DMS153 treated with DMSO at 0.1 percent for 48 hours (cell line): ENCODE data around the gene PTH2.
"Not testable (repeated sequence)": the region's sequence is repeated elsewhere in the genome, so short reads cannot be mapped to it uniquely, and the experiment has no call there.

Experiments used
- DNase-seq: peaks from one replicate; lab custom pipeline; 2025; ENCODE audit not compliant: unreplicated experiment; lab: John Stamatoyannopoulos, UW

Gene PTH2

DNA sequence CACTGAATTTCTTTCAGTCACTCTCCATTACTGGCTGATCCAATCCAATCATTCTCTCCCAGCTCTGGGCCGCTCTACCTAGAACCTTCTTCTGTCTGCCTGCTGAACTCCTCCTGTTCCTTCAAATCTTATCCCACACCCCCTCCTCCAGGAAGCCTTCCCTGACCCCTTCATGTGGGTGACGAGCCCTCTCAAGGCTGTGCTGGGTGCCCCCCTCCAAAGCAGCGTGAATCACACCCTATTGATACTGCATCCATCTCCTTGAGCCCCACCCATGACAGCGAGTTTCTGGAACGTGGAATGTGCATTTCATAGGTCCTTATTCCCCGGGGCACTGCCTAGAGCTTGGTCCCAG, 25.2 kb upstream of the PTH2 start:
- DNase-seq, result no peak

DNA sequence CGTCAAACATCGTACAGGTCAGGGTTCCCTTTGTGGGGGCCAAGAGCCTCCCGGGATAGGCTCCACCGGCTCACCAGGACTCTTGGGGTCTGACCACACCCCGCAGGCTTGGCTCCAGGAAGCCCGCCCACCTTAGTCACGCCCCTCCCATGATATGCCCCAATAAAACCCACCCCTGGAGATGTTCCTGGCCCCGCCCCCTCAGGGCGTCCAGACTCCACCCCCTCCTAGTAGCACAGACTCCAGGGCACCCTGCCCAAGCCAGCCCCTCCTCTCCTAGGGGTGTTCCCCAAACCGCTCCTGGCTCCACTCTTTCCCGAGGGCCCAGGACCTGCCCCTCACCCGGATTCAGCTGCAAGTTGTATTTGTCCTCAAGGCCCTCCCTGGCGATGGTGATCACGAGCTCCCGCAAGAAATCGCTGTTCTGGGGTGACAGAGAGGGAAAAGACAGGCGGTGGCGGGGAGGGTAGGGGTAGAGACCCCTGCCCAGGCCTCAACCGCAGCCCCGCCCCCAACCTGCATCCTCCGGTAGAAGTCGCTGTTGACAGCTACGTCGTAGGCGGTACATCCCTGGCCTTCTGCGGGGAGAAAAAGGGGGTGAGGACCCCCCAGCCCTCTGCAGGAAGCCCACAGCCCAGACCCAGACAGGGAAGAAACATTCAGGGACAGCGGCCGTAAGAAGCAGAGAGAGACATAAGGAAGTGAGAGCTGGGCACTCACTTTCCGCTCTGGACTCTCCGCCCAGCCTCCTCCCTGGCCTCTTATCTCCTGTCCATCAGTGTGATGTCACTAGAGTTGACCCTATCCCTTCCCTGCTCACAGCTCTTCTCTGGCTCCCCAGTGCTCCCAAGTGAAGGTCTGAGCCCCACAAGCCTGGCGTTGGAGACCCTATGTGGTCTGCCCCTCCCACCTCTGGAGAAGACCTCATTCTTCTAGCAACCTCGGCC, 24.5 kb upstream of the PTH2 start:
- no peak for DNase-seq

DNA sequence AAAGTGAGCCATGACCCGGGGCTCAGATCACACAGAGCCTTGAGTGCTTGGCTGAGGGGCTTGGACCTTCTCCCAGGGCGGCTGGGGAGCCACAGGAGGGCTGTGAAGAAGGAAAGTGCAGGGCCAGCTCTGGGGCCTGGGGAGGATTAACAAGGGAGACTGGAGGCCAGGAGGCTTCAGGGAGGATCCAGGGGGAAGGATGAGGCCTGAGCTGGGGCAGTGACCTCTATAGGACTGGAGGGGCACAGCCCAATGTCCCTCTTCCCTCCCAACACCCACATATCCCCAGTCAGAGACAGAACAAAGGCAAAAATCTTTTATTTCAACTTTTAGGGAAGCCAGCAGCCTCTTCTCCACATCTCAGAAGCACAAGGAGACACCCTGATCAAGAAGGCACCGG, 22.8 kb upstream of the PTH2 start:
- DNase-seq, result no peak

DNA sequence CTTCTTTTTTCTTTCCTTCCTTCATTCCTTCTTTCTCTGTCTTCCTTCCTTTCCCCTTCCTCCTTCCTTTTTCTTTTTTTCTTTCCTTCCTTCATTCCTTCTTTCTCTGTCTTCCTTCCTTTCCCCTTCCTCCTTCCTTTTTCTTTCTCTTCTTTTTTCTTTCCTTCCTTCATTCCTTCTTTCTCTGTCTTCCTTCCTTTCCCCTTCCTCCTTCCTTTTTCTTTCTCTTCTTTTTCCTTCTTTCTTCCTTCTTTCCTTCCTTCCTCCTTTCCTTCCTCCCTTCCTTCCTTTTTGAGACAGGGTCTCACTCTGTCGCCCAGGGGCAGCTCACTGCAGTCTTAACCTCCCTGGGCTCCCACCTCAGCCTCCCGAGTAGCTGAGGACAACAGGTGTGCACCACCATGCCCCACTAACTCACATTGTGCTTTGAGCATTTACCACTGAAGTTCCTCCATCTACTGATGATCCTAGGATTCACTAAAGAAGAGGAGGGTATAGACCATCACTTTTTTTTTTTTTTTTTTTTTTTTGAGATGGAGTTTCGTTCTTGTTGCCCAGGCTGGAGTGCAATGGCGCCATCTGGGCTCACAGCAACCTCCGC, 21.0 kb upstream of the PTH2 start:
- DNase-seq, result not testable (repeated sequence)

DNA sequence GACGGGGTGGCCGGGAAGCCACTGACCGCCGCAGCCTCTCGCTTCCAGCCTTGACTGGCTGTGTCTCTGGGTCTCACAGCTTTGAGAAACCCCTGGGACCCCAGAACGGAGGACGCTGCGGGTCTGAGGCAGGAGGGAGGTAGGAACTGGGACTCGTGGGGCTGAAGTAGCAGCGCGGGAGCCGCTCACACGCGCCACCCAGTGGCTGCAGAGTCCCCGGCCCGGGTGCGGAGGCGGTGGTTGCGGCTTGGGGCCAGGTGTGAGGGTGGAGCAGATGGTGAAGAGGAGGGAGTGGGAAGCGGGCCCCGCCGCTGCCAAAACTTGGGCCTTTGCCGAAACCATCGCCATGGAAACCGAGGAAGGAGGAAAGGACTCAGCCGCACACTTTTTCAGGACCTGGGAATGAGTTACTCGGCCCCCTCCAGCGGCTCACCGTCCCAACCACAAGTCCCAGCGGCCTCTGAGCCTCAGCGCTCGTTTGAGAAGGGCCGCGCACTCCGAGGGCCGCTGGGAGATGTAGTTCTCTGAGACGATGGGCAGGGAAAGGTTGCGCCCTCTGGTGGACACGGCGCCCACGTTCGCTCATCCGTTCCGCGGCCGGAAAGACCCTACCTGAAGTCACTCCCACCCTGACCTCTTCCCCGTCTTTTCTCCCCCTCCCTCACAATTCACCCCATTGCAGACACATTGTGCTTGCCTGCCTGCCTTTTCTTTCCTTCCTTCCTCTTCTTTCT, 20.3 kb upstream of the PTH2 start:
- peak; percentile 93 for DNase-seq

DNA sequence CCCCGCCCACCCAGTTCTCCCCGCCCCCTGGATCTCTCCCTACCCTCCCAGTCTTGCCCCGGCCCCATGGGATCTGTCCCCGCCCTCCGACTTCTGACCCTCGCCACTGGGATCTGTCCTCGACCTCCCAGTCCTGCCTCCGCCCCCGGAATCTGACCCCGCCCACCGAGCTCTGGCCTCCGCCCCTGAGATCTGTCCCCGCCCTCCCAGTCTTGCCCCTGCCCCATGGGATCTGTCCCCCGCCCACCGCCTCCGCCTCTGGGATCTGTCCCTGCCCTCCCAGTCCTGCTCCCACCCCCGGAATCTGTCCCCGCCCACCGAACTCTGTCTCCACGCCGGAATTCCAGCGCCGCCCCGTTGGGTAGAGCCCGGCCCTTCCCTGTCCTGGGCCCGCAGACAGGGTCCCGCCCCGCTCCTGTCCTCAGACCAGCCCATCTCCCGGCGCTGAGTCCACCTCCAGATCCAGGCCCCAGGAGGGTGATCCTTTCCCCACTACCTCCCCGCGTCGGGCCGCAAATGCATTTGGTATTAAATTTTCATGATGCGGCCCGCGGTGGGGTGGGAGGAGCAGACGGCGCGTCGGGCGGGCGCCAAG, 19.6 kb upstream of the PTH2 start:
- DNase-seq, result peak; percentile 55

DNA sequence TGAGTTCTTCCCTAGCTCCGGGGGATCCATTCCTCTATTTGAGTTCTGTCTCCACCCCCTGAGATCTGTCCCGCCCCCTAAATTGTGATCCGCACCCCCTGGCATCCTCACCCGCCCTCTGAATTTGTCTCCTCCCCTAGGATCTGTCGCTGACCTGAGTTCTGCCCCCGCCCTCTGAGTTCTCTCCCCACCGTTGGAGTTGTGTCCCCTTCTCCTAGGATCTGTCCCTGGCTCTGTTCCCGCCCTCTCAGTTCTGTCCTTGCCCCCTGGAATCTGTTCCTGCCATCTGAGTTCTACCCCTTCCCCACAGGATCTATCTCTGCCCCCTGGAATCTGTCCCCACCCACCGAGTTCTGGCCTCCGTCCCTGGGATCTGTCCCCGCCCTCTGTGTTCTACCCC, 19.1 kb upstream of the PTH2 start:
- no peak for DNase-seq

DNA sequence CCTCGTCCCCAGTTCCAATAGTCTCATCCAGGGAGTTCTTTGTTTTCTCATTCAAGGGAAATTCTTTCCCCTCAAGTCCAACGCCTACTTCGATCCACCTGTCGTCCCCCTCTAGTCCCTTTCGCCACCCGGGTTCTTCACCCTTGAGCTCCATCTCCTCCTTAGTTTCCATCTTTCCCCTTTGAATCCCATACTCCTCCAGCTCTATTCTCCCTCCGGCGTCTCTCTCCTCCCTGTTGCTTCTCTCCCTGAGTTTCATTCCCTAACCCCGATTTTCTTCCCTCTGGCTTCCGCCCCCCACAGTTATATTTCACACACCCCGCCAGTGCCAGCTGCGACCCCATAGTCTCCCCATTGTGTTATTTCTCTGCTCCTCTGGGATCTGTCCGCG, 18.7 kb upstream of the PTH2 start:
- no peak for DNase-seq

DNA sequence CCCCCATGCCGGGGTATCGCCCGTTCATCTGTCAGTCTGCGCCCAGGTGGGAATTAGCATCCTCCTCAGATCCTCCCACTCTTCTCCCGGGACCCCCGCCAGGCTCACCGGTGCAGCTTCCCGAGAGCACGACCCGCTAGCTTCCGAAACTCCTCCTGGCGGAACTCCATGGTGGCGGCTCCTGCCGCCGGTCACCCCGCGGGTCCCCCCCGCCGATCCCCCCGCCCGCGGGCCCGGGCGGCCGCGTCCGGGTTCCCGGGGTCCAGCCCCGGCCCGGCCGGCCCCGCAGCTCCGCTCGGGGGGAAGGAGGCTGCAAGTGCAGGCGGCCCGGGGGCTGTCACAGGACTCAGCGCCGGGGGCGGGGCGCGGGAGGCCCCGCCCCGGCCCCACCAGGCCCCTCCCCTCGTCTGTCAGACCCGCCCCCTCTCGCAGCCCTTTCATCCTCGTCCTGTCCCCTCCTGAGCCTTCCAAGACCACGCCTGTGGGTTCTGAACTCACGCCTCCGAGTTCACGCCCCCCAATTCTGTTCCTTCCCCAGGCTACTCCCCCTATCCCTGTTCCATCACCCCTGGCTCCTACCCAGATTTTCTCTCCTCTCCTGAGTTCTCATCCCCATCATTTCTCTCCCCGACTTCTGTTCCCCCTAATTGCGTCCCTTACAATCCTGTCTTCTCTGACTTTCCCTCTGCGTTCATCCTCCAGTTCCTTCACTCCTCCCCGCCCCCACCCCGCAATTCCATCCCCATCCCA, 18.1 kb upstream of the PTH2 start, which contains the start of gene SLC17A7:
TSS of gene SLC17A7 (minus strand) at position 318 of the 750 bp plus-strand sequence. CDS start at position 170, 148 bp downstream.
- no peak for DNase-seq

DNA sequence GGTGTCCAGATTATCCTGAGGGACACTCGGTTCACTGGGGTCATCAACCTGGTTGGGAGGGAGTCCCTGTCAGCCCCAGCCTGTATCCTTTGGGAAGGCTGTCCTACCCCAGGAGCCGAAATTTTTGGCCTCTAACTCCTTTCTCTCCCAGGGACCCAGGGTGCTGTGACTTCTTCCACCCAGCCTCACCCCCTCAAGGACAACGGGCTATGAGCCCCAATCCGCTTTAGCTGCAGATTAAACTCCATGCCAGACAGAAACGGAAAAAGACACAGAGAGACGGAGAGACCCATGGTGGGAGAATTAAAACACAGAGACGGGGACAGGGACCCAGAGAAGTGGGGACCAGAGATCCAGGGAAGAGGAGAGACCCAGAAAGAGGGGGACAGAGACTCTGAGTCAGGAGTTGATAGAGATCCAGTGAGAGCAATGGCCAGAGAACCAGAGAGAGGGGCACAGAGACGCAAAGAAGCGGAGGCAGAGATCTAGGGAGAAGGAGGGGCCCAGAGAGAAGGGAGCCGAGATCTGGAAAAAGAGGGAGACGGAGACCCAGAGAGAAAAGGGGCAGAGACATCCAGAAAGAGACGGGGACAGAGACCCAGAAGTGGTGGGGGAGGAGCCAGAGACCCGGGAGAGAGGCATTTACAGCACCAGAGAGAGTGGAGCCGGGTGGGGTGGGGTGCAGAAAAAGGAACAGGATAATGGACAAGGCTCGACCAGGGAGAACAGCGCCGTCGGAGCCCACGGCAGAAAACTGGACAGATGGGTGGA, 17.4 kb upstream of the PTH2 start:
- no peak for DNase-seq

DNA sequence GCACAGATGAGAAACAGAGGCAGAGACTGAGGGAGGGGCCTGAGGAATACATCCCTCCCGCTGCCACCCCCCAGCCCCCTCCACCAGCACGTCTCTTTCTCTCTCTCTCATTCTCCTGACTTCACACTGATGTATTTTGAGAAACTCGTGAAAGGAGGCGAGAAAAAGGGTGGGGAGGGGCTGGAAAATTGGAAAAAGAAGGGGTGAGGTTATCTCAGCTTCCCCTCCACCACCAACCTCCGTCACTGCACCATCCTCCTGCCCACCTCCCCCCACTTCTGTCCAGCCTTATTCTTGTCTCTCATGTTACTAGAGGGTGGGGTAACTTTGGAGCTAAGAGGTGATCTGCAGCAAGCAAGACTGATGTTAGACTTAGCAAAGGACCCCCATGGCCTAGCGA, 16.6 kb upstream of the PTH2 start:
- no peak for DNase-seq

DNA sequence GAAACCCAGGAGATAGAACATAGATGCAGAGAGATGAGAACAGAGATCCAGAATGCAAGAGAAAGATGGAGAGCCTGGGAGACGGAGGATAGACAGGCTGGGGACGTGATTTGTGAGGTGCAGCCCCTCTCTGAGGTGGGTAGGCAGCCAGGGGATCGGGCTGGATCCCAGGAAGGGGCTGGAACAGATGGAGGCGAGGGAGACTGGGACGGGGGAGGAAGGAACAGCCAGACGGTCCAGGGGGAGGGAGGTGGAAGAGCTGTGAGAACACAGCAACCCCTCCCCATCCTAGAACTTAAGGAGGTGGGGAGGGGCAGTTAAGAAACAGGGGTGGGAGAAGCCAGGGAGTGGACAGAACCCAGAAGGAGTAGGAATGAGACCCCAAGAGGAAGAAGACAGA, 15.0 kb upstream of the PTH2 start:
- no peak for DNase-seq

DNA sequence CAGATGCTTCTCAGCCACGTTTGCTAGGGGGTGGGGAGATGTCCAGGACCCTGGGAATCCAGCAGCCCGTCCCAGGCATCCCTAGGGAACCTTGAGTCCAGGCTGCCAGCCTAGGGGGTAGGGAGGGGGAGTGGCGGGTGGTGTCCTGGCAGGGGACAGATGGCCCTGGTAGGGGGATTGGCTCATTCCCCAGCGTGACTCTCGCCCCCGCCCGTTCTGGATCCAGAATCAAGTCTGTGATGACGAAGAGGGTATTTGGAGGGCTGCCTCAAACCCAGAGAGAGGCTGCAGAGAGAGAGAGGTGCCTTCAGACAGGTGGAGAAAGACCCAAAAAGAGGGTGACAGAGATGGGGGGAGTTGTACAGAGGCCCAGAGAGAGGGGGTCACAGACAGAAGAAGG, 14.0 kb upstream of the PTH2 start:
- no peak for DNase-seq

DNA sequence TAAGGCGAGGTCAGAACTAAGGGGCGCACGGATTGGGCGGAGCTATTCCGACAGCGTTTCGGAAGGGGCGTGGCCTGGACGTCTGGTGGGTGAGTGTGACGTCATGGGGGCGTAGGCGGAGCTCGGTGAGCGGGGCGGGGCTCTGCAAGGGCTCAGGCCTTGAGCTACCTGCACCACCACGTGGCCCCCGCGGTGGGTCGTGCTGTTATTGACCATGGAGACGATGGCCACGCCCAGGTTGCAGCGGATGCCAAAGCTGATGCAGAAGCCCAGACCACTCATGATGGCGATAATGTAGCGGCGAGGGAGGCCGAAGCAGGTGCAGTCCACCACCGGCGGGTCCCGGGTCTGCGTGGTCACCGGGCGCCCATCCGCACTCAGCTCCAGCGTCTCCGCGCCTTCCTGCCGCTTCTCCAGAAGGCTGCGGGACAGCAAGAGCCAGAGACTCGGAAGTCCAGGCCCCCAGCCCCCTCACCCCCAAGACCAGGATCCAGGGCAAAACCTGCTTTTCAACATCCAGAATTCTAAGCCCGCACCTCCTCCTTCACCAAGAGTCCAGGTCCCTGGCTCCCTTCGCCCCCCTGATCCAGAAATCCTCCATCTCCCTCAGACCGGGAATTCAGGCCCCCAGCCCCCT, 13.3 kb upstream of the PTH2 start:
- no peak for DNase-seq

DNA sequence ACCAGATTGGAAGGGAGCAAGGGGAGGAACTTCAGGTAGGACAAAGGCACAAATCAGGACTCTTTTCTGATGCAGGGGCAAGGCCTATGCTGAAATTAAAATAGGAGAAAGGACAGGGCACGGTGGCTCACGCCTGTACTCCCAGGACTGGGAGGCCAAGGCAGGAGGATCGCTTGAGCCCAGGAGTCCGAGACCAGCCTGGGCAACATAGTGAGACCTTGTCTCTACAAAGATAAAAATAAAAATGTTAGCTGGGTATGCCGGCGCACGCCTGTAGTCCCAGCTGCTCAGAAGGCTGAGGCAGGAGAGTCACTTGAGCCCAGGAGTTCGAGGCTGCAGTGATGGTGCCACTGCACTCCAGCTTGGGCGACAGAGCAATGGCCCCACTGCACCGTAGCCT, 12.4 kb upstream of the PTH2 start:
- no peak for DNase-seq

DNA sequence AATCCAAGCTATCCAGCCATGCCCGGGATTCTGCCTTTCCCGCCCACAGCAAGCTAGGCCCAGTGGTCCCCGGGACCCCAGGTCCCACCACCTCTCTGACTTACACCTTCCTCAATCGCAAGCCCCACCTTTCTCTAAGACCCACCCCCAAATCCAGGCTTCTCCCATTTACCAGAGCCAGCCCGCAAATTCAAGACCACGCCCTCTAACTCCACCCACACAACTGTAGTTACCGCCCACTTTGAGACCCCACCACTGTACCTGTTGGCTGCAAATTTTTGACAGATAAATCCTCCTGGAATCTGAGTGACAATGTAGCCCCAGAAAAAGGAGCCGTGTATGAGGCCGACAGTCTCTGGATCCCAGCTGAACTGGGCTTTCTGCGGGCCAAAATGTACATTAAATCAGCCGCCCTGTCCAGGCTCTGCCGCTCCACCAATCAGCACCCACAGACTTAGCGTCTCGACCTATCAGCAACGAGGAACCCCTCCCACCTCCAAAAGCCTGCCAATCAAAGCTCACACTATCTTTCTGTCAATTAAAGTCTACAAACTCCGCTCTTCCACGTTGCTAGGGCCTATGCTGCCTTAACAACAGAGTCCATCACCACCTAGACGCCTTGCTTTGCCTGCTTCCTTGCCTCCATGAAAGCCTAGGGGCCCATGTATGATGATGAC, 11.8 kb upstream of the PTH2 start:
- DNase-seq, result no peak

DNA sequence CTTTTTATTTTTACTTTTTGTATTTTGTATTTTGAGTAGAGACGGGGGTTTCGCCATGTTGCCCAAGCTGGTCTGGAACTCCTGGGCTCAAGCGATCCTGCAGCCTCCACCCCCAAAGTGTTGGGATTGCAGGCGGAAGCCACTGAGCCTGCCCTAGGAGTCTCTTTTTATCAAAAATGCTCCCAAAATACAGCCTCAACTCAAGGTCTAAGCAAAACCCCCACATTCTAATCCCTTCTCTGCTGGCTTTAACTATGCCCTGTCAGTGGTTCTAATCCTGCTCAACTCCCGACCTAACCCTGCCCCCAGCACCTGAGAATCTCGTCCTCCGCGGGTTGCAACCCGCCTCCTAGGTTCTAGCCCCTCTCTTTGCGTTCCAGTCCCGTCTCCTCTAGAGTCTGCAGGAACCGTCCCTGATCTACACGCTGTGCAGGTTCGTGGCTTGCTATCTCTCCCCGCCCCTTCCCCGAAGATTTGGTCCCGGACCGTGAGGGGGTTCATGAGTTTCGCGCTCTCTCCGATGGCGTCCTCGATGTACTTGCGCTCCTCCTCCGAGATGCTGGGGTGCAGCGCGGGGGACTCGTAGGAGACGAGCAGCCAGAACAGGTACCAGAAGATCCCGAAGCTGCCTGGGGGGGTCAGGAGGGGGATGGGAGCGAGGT, 10.1 kb upstream of the PTH2 start:
- DNase-seq, result no peak
